Cardiac muscle cell (in vitro differentiated cells and primary cell): ENCODE measurements around the gene TMEM154. TPM values are rescaled to one million over a fixed set of nuclear protein-coding genes. Genes with fewer than 3 reads are reported as not detected.

Experiments
- DNase-seq, 2 donors: peaks; one replicate each; pipeline versions ENCODE4 v3.0.0 to v3.0.0-alpha.2; 2010 to 2017; ENCODE audit warnings: low read depth in 1 of 2, low spot score in 1 of 2
- H3K27ac ChIP-seq: fragments of 200-600 bp; sonication (generic); 2 replicates; pipeline ENCODE4 v1.5.1; 2016
- H3K27me3 ChIP-seq: fragments of 200-600 bp; sonication (generic); 2 replicates; pipeline ENCODE4 v1.6.0; 2016; ENCODE audit warnings: control low read depth
- H3K36me3 ChIP-seq: fragments of 200-600 bp; sonication (generic); 2 replicates; pipeline ENCODE4 v1.5.1; 2016; ENCODE audit warnings: control low read depth
- H3K4me1 ChIP-seq: fragments of 200-600 bp; sonication (generic); 2 replicates; pipeline ENCODE4 v1.8.1; 2017; ENCODE audit warnings: low read depth, mild to moderate bottlenecking, mixed run types
- H3K4me3 ChIP-seq: fragments of 200-600 bp; sonication (generic); 2 replicates; pipeline ENCODE4 v1.5.1; 2016; ENCODE audit warnings: mild to moderate bottlenecking
- H3K9me3 ChIP-seq: fragments of 200-600 bp; sonication (generic); 2 replicates; pipeline ENCODE4 v1.5.1; 2017; ENCODE audit warnings: low read depth, mild to moderate bottlenecking, control low read depth
- CTCF ChIP-seq: IDR thresholded peaks from 2 replicates; pipeline ENCODE4 v1.5.1; 2012; ENCODE audit warnings: low read depth, mild to moderate bottlenecking, low read length
- polyA plus RNA-seq: library from polyadenylated mRNA; unstranded; fragments of >200 nt; fragmentation: Nextera tagmentation; extraction: Ambion mirVana; gene quantifications from 2 replicates; pipeline ENCODE4 v1.2.1, GENCODE V29; 2016
- total RNA-seq: library from RNA; depleted of rRNA; stranded (reverse); fragments of >200 nt; gene quantifications from 2 replicates; pipeline ENCODE4 v1.2.3, GENCODE V29; 2016

Gene TMEM154
- total and polyA plus RNA-seq, 2 experiments from 2014 or later: 0.12 to 0.21 TPM

- Histone ChIP-seq H3K27ac (no peak overlapping the region), H3K4me1 (no peaks in the 10 kb centered on the region), H3K9me3 (no peaks in the 10 kb centered on the region), H3K36me3 (no peaks in the 10 kb centered on the region), H3K4me3 (no peak overlapping the region), H3K27me3 (no peaks in the 10 kb centered on the region)
- no peak for TF ChIP-seq CTCF
- DNase-seq: no peak
Measured at GRCh38 chr4:152723236-152723635, 43.4 kb upstream of the TMEM154 start.

GRCh38 chr4:152719801-152720556 is 40.2 kb upstream of the TMEM154 start:
- no peak for TF ChIP-seq CTCF
- H3K27me3 ChIP-seq: no peaks in the 10 kb centered on the region
- no peak for DNase-seq
- H3K4me1 ChIP-seq: no peaks in the 10 kb centered on the region
- no peak overlapping the region for H3K27ac ChIP-seq
- H3K4me3 ChIP-seq: no peak overlapping the region
- no peaks in the 10 kb centered on the region for H3K36me3 ChIP-seq
- no peaks in the 10 kb centered on the region for H3K9me3 ChIP-seq

- Histone ChIP-seq H3K4me1 (no peaks in the 10 kb centered on the region), H3K36me3 (no peaks in the 10 kb centered on the region), H3K27me3 (no peaks in the 10 kb centered on the region), H3K9me3 (no peaks in the 10 kb centered on the region), H3K27ac (no peak overlapping the region), H3K4me3 (no peak overlapping the region)
- TF ChIP-seq CTCF: no peak
- no peak for DNase-seq
Measured at GRCh38 chr4:152719291-152719690, 39.5 kb upstream of the TMEM154 start.

GRCh38 chr4:152715076-152715475 is 35.3 kb upstream of the TMEM154 start:
- H3K4me3 ChIP-seq: no peak overlapping the region

GRCh38 chr4:152713951-152714705 is 34.3 kb upstream of the TMEM154 start:
- Histone ChIP-seq H3K36me3 (no peaks in the 10 kb centered on the region), H3K27ac (no peak overlapping the region), H3K4me3 (no peak overlapping the region), H3K27me3 (no peaks in the 10 kb centered on the region), H3K9me3 (no peaks in the 10 kb centered on the region), H3K4me1 (no peaks in the 10 kb centered on the region)
- TF ChIP-seq CTCF: no peak
- no peak for DNase-seq

More at GRCh38 chr4:152715076-152715475, 35.3 kb upstream of the TMEM154 start:
- TF ChIP-seq CTCF: no peak
- H3K36me3 ChIP-seq: no peaks in the 10 kb centered on the region
- H3K9me3 ChIP-seq: no peaks in the 10 kb centered on the region
- no peak overlapping the region for H3K27ac ChIP-seq
- H3K27me3 ChIP-seq: no peaks in the 10 kb centered on the region
- no peaks in the 10 kb centered on the region for H3K4me1 ChIP-seq
- no peak for DNase-seq
